H1 (cell line): ENCODE results near the gene MPPED2.

Experiments used
- ATF2 ChIP-seq: IDR thresholded peaks from 2 replicates; pipeline ENCODE4 v1.6.1; 2012; ENCODE audit warnings: low read length, inconsistent platforms
- CTCF ChIP-seq, 3 experiments: IDR thresholded peaks; 1 replicate in 2 of 3; 2 replicates in 1 of 3; pipeline versions ENCODE4 v1.5.1 to v1.6.1; 2011; ENCODE audit warnings: low read length in 3 of 3, mild to moderate bottlenecking in 3 of 3, inconsistent platforms in 2 of 3, low read depth in 1 of 3, moderate library complexity in 1 of 3; ENCODE audit not compliant: insufficient read depth in 1 of 3; ENCODE audit errors: control extremely low read depth in 1 of 3
- EP300 ChIP-seq, 2 experiments: IDR thresholded peaks; 1 replicate in 1 of 2; 2 replicates in 1 of 2; pipeline ENCODE4 v1.6.1; 2011 to 2012; ENCODE audit warnings: low read depth in 2 of 2, low read length in 2 of 2, mild to moderate bottlenecking in 2 of 2, borderline replicate concordance in 1 of 2, inconsistent platforms in 1 of 2, moderate library complexity in 1 of 2
- EZH2 ChIP-seq: fragments of 200-600 bp; sonication (generic); IDR thresholded peaks from 2 replicates; pipeline ENCODE4 v1.7.1; 2012; ENCODE audit warnings: low read depth, mild to moderate bottlenecking, moderate library complexity, low read length, inconsistent platforms; ENCODE audit not compliant: severe bottlenecking
- TAF1 ChIP-seq: IDR thresholded peaks from 2 replicates; pipeline ENCODE4 v1.6.1; 2011; ENCODE audit warnings: mild to moderate bottlenecking, low read depth, low read length

GRCh38 chr11:30481330-30481729, 104.8 kb downstream of the MPPED2 start:
- TF ChIP-seq CTCF (IDR thresholded peaks at IDR 0.05; ENCODE audit: control extremely low read depth in 1 of 3, insufficient read depth in 1 of 3, low read depth in 1 of 3, low read length in 3 of 3) = no peak
- TF ChIP-seq EZH2 = no peak
- TF ChIP-seq EP300 (IDR thresholded peaks at IDR 0.05; ENCODE audit: borderline replicate concordance in 1 of 2, low read depth in 2 of 2, low read length in 2 of 2) = no peak
- TF ChIP-seq TAF1 = no peak
- TF ChIP-seq ATF2 = no peak
